HFF-Myc (cell line): ENCODE results near the gene CHTOP.

Source experiments
- DNase-seq: peaks from one replicate; pipeline ENCODE4 v3.0.0-alpha.2; 2011; ENCODE audit warnings: low read depth; ENCODE audit errors: extremely low read depth
- H3K4me3 ChIP-seq: replicated peaks from 2 replicates; pipeline ENCODE4 v1.5.1; 2011; ENCODE audit warnings: low read depth, mild to moderate bottlenecking, control low read depth, low read length
- TF ChIP-seq, protein P1 (sequence below): IDR thresholded peaks from 2 replicates; pipeline ENCODE4 v1.5.1; 2012; ENCODE audit warnings: mild to moderate bottlenecking, low read depth, low read length, control low read depth; ENCODE audit errors: missing control alignments

The CHTOP gene

DNA sequence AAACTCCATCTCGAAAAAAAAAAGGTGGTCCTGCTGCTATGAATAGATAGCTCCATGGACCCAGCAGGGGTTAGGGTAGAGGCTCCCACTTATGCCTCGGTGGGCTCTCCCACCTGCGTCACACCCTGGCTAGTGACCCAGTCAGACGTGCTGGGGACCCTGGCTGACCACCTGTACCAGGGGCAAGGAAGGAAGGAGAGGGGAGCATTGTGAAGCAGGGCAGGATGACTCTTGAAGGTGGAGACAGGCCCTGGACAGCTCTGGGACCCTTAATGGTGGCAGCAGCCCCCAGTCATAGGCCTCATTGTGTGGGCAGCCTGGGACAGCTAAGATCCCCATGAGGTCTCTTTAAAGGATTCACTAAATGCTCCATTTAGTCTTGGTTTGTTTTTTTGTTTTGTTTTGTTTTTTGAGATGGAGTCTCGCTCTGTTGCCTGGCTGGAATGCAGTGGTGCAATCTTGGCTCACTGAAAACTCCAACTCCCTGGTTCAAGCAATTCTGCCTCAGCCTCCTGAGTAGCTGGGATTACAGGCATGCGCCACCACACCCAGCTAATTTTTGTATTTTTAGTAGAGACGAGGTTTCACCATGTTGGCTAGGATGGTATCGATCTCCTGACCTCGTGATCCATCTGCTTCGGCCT, 14.3 kb downstream of the CHTOP start:
- no peak for DNase-seq
- TF ChIP-seq, protein P1, sequence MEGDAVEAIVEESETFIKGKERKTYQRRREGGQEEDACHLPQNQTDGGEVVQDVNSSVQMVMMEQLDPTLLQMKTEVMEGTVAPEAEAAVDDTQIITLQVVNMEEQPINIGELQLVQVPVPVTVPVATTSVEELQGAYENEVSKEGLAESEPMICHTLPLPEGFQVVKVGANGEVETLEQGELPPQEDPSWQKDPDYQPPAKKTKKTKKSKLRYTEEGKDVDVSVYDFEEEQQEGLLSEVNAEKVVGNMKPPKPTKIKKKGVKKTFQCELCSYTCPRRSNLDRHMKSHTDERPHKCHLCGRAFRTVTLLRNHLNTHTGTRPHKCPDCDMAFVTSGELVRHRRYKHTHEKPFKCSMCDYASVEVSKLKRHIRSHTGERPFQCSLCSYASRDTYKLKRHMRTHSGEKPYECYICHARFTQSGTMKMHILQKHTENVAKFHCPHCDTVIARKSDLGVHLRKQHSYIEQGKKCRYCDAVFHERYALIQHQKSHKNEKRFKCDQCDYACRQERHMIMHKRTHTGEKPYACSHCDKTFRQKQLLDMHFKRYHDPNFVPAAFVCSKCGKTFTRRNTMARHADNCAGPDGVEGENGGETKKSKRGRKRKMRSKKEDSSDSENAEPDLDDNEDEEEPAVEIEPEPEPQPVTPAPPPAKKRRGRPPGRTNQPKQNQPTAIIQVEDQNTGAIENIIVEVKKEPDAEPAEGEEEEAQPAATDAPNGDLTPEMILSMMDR: no peak
- H3K4me3 ChIP-seq: no peak overlapping the region

DNA sequence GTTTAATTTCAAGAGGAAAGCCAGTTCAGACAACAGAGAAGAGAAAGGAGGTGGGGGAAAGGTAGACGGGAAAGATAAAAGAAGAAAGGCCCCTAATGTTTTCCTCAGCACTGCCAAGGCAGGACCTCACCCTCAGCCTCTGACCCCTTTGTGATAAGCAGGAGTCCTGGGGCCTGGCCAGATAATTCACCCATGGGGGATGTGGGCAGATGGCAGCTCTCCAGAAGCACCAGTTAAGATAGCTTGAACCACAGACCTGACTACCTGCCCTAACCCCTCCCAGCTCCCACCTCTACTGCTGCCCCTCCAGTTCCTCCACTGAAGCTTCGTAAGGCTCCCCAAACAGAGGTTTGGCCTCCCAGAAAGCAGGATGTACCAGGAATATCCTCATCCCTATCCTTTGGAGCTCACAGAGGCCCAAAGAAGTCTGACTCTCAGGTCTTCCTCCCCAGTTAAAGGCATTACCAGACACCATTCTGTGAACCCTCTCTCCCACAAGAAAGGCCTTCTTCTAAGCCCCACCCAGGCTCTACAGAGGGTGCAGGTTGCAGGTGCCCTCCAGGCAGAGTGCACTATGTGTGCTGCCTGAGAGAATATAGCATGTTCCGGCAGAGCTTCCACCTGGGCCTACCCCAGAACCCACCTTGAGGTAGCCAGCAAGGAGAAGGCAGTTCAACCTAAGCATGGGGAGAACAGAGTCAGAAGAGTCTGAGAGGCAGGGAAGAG, 15.4 kb downstream of the CHTOP start:
- TF ChIP-seq, protein P1: no peak
- no peak for DNase-seq
- H3K4me3 ChIP-seq: no peak overlapping the region

DNA sequence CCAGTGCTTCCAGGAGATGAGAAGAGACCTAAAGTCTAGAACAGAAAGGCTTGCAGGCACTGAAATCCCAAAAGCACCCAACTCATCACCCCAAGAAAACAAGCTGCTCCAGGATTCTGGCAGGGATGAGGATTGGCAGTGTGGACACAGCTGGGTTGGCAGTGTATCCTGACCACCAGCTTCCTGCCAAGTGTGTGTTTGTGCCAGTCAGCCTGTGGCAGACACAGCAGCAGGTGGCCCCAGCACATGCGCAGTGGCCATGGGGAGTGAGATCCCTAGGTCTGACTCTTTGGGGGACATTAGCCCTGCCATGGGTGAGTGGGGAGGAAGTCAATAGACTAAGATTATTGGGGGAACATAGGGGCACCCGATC, 16.0 kb downstream of the CHTOP start:
- TF ChIP-seq, protein P1: no peak
- no peak overlapping the region for H3K4me3 ChIP-seq
- no peak for DNase-seq

DNA sequence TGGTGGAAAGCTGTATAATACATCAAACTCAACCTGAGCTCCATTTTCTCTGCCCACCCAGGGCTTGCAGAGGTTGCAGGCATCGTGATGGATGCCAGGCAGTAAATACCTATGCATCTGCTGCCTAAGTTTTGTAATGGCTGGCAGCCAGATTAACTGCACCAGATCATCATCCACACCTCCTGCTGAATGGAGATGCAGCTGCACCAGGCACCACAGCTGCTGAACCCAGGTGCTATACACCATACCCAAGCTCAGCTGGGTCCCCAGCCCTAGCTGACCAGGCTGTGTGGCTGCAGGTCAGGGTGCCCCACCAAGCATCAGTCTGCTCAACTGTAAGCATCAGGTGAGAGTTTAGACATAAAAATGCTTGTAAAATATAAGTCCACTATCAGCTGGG, 17.9 kb downstream of the CHTOP start:
- no peak overlapping the region for H3K4me3 ChIP-seq
- DNase-seq: no peak
- TF ChIP-seq, protein P1: no peak

DNA sequence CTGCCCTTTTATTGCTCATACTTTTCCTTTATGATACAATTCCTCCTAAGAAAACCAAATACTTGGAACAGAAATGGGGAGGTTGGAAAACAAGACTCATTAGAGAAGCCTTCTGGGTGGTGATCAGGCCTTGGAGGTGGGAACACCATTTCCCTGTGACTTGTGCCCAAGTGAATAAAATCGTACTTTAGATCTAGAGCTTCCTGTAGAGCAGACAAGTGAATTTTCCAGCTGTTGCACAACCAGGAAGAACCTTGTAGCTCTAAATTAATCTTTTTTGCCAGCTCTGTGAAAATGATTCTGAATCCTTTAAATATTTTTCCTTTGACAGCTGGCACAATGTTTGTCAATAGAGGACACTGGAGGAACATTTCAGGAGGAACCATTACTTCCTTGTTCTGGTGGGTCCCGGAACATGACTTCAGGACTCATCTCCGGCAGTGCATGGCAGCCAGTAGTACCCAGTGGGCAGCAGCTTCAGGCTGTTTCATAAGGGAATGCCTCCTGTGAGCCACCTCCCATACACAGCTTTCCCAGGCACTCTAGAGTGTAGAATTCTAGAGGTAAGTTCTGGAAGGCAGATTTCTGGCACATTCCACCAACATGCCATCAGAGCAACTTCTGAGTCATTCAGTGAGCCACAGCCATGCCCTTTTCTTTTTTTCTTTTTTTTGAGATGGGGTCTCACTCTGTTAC, 19.1 kb downstream of the CHTOP start:
- no peak overlapping the region for H3K4me3 ChIP-seq
- TF ChIP-seq, protein P1: no peak
- DNase-seq: no peak

DNA sequence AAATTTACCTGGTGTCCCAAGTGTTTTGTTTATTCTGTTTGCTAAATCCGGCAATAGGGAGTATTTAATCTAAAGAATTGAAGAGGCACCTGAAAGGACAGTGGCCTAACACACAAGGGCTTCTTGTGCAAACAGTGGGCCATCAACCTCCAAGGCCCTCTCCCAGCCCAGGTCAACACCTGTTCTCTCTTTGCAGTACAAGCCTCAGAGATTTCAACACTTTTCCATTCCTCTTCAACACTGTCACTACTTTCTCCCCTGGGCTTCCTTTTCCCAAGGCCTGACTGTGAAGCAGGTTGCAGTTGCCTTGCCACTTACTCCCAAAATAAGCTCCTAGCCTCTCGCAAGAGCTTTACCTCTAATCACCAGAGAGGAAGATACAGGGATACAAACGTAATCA, 21.5 kb downstream of the CHTOP start:
- H3K4me3 ChIP-seq: no peak overlapping the region
- no peak for DNase-seq
- TF ChIP-seq, protein P1: no peak
